Measurements from ENCODE around the gene CAMK1D. TPM values are rescaled to one million over a fixed set of nuclear protein-coding genes. Genes with fewer than 3 reads are reported as not detected.

The CAMK1D gene
- total and polyA plus RNA-seq, 11 donors, result 1.4 to 16.0 (median 2.5) TPM

DNA sequence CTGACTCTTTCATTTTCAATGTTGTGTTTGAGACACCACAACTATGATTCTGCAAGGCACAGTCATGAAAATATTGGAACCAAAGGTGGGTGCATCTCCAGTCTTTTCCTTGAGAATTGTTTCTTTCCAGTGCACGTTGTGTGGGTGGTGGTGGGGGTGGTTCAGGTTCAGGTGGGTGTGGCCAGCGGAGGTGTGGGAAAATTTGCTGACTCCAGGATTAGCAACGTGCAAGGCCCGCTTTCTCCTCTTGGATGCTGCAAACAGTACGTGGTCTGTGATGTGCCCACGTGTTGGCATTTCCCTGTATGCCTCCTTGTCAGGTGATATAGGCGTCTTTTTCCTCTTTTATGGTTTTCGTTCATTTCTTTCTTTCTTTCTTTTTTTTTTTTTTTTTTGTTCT lies 59.1 kb downstream of the CAMK1D start:
- Histone ChIP-seq H3K27me3 (peaks cover 0 to 14% (median 0%) of the 10 kb centered on the region in 9 donors), H3K27ac (no peak overlapping the region), H3K4me1 (peaks cover 0 to 4% (median 0%) of the 10 kb centered on the region in 12 donors), H3K9me3 (no peaks in the 10 kb centered on the region), H3K36me3 (no peaks in the 10 kb centered on the region), H3K4me3 (no peak overlapping the region)
- TF ChIP-seq, protein P1, sequence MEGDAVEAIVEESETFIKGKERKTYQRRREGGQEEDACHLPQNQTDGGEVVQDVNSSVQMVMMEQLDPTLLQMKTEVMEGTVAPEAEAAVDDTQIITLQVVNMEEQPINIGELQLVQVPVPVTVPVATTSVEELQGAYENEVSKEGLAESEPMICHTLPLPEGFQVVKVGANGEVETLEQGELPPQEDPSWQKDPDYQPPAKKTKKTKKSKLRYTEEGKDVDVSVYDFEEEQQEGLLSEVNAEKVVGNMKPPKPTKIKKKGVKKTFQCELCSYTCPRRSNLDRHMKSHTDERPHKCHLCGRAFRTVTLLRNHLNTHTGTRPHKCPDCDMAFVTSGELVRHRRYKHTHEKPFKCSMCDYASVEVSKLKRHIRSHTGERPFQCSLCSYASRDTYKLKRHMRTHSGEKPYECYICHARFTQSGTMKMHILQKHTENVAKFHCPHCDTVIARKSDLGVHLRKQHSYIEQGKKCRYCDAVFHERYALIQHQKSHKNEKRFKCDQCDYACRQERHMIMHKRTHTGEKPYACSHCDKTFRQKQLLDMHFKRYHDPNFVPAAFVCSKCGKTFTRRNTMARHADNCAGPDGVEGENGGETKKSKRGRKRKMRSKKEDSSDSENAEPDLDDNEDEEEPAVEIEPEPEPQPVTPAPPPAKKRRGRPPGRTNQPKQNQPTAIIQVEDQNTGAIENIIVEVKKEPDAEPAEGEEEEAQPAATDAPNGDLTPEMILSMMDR (IDR thresholded peaks at IDR 0.05), result no peak
- TF ChIP-seq POLR2A (IDR thresholded peaks at IDR 0.05), result no peak
- ATAC-seq (no peak), DNase-seq (no peak)
- WGBS, 4 donors, result 91 to 94% (median 93%) methylated on average over 8 of the region's 8 CpGs
- intact Hi-C loops (cut with DNase I), result no loop called here

DNA sequence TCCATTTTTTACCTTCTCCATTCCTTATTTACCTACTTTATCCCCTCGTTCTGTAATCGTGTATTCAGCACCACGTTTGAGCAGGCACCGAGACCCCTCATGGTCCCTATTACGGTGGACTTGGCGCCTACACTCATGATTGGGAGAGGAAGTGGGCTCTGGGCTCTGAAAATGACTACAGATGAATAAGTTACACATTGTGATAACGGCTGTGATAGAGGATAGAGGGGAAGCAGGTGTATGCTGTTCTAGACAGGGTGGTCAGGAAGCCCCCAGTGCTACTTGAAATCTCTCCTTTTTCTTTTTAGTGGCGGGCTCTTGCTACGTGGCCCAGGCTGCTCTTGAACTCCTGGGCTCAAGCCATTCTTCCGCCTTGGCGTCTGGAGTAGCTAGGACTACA lies 59.8 kb downstream of the CAMK1D start:
- TF ChIP-seq, protein P1 (IDR thresholded peaks at IDR 0.05), result no peak
- no peak for TF ChIP-seq POLR2A (IDR thresholded peaks at IDR 0.05)
- intact Hi-C loops (cut with DNase I), result no loop called here
- Histone ChIP-seq H3K27me3 (peaks cover 0 to 8% (median 0%) of the 10 kb centered on the region in 9 donors), H3K27ac (no peak overlapping the region), H3K9me3 (no peaks in the 10 kb centered on the region), H3K36me3 (no peaks in the 10 kb centered on the region), H3K4me1 (peaks cover 0 to 4% (median 0%) of the 10 kb centered on the region in 12 donors), H3K4me3 (no peak overlapping the region)
- WGBS, 4 donors, result 89 to 95% (median 94%) methylated on average over 11 of the region's 11 CpGs
- DNase-seq (no peak), ATAC-seq (no peak)

DNA sequence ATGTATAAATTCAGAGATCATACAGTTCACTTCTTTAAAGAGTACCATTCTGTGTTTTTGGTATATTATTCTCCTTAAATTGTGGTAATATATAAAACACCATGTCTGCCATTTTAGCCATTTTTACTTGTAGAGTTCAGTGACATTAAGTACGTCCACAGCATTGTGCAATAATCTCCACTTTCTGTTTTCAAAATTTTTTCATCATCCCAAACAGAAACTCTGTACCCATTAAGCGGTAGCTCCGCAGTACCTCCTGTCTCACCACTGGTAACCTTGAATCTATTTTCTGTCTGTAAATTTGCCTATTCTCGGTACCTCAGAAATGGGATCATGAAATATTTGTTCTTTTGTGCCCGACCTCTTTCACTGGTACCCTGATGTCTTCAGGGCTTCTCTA lies 60.3 kb downstream of the CAMK1D start:
- Histone ChIP-seq H3K27me3 (peaks cover 0 to 6% (median 0%) of the 10 kb centered on the region in 9 donors), H3K4me3 (no peak overlapping the region), H3K36me3 (no peaks in the 10 kb centered on the region), H3K4me1 (peaks cover 0 to 4% (median 0%) of the 10 kb centered on the region in 12 donors), H3K9me3 (no peaks in the 10 kb centered on the region), H3K27ac (no peak overlapping the region)
- intact Hi-C loops (cut with DNase I), result no loop called here
- ATAC-seq, result no peak
- TF ChIP-seq, protein P1 (IDR thresholded peaks at IDR 0.05), result no peak
- TF ChIP-seq POLR2A (IDR thresholded peaks at IDR 0.05), result no peak
- DNase-seq, result no peak
- 95 to 96% (median 95%) methylated on average over 5 of the region's 5 CpGs for WGBS, 4 donors

DNA sequence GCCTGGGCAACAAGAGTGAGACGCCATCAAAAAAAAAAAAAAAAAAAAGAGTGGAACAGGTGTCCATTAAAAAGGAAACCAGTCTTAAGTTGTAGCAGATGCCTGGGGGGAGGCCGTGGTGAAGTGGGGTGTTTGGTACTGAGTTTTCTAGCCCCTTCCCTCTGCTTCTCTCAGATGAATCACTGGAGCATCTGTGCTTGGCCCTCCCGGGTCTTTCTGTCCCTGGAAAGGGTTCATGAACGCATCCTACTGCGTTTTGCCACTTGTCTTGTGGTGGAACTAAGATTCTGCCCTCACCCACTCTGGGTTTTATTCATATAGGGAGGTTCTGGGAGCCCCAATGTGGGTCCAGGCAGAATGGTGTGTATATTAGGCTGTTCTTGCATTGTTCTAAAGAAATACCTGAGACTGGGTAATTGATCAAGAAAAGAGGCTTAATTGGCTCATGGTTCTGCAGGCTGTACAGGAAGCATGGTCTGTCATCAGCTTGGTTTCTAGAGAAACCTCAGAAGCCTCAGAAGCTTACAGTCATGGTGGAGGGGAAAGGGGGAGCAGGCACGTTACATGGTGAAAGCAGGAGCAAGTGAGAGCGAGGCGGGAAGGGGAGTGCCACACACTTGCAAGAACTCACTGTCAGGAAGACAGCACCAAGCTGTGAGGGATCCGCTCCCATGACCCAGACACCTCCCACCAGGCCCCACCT lies 63.5 kb downstream of the CAMK1D start:
- intact Hi-C loops (cut with DNase I), result no loop called here
- Histone ChIP-seq H3K4me1 (peaks cover 0 to 17% (median 0%) of the 10 kb centered on the region in 12 donors), H3K27me3 (peaks cover 0 to 6% (median 0%) of the 10 kb centered on the region in 9 donors), H3K27ac (no peak overlapping the region), H3K36me3 (no peaks in the 10 kb centered on the region), H3K9me3 (no peaks in the 10 kb centered on the region), H3K4me3 (no peak overlapping the region)
- DNase-seq (no peak), ATAC-seq (no peak)
- 92 to 95% (median 94%) methylated on average over 9 of the region's 9 CpGs for WGBS, 4 donors
- no peak for TF ChIP-seq POLR2A (IDR thresholded peaks at IDR 0.05)

DNA sequence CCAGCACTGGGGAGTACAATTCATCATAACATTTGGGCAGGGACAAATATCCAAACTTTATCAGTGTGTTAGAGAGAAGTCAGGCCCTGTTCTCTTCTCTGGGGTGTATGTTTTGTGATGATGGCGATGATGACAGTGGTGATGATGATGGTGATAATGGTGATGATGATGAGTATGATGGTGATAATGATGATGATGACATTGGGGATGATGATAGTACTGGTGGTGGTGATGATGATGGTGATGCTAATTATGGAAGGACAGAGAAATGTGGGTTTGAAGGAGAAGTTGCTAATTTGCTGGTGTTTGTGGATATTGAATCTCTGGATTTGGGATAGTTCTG lies 64.0 kb downstream of the CAMK1D start:
- no peak for DNase-seq
- Histone ChIP-seq H3K27ac (no peak overlapping the region), H3K36me3 (no peaks in the 10 kb centered on the region), H3K4me1 (peaks cover 0 to 20% (median 0%) of the 10 kb centered on the region in 12 donors), H3K9me3 (no peaks in the 10 kb centered on the region), H3K4me3 (no peak overlapping the region), H3K27me3 (peaks cover 0 to 6% (median 0%) of the 10 kb centered on the region in 9 donors)
- intact Hi-C loops (cut with DNase I), result no loop called here
- 89 to 98% (median 96%) methylated on average over 1 of the region's 1 CpG for WGBS, 4 donors
- TF ChIP-seq POLR2A (IDR thresholded peaks at IDR 0.05), result no peak
- TF ChIP-seq, protein P1 (IDR thresholded peaks at IDR 0.05), result no peak
- no peak for ATAC-seq

Measured in heart left ventricle (tissue), 16 donors.